Adrenal gland (tissue), 12 donors: ENCODE measurements around the gene SERTM1. TPM values are rescaled to one million over a fixed set of nuclear protein-coding genes. Genes with fewer than 3 reads are reported as not detected.

Experiments
- DNase-seq, 7 donors: peaks; one replicate each; pipeline ENCODE4 v3.0.0-alpha.2; 2019 to 2020
- H3K27ac ChIP-seq, 5 donors: fragments of 200-600 bp; sonication (generic) in 4 of 5; 1 replicate in 3 of 5; 2 replicates in 2 of 5; pipeline versions ENCODE4 v1.5.1 to v1.8.0; 2016 to 2020; ENCODE audit warnings: mild to moderate bottlenecking in 1 of 5
- H3K27me3 ChIP-seq: fragments of 200-600 bp; 2 replicates; pipeline ENCODE4 v1.8.0; 2021
- H3K36me3 ChIP-seq, 2 donors: fragments of 200-600 bp; replicated peaks in 1 of 2; 1 replicate in 1 of 2; 2 replicates in 1 of 2; pipeline versions ENCODE4 v1.5.1 to v1.8.0; 2018 to 2022
- H3K4me1 ChIP-seq, 2 donors: fragments of 200-600 bp; replicated peaks in 1 of 2; 1 replicate in 1 of 2; 2 replicates in 1 of 2; pipeline versions ENCODE4 v1.5.1 to v1.8.0; 2018 to 2021
- H3K4me3 ChIP-seq, 4 donors: fragments of 200-600 bp; sonication (generic) in 3 of 4; one replicate each; pipeline ENCODE4 v1.5.1; 2016 to 2018
- H3K9me3 ChIP-seq, 3 donors: fragments of 200-600 bp; sonication (generic) in 1 of 3; replicated peaks in 1 of 3; 1 replicate in 2 of 3; 2 replicates in 1 of 3; pipeline versions ENCODE4 v1.5.1 to v1.8.0; 2016 to 2021
- CTCF ChIP-seq, 6 experiments: fragments of 450-650 bp in 4 of 6; fragments of 200-600 bp in 2 of 6; sonication (generic) in 1 of 6; IDR thresholded peaks; 1 replicate in 5 of 6; 2 replicates in 1 of 6; pipeline versions ENCODE4 v1.5.1 to v1.8.0; 2016 to 2021; ENCODE audit warnings: antibody characterized with exemption in 6 of 6, mild to moderate bottlenecking in 2 of 6, moderate library complexity in 1 of 6
- POLR2A ChIP-seq, 2 donors: fragments of 450-650 bp; IDR thresholded peaks; one replicate each; pipeline ENCODE4 v1.6.1; 2017; ENCODE audit warnings: antibody characterized with exemption in 2 of 2, mild to moderate bottlenecking in 2 of 2, moderate library complexity in 1 of 2
- WGBS, 4 donors: extraction: QIAGEN DNeasy Blood & Tissue Kit in 2 of 4; methylation state at CpG; one replicate each; pipeline versions ENCODE4 v1.1.5 to v1.1.7; 2013 to 2017; 5-methylcytosine and 5-hydroxymethylcytosine counted together
- intact Hi-C, 2 donors: fragments of 100-400 bp; cut with DNase I; formaldehyde crosslinking; loops; one replicate each; pipeline versions ENCODE4 v1.14.1 to v1.15.0; 2022 to 2023
- polyA plus RNA-seq, 3 donors: library from polyadenylated mRNA; stranded (reverse); fragments of 200-250 nt in 2 of 3; fragments of 350-450 nt in 1 of 3; fragmentation: Illumina TruSeq in 1 of 3; extraction: RNeasy Lipid Tissue Mini Kit (QIAGEN cat#74804) in 1 of 3; gene quantifications; one replicate each; pipeline ENCODE4 v1.2.3, GENCODE V29; 2013 to 2014
- total RNA-seq, 9 donors: library from RNA; depleted of rRNA in 4 of 9; stranded (reverse); fragments of >200 nt in 4 of 9; fragments of 120-200 nt in 1 of 9; fragmentation: NEBNext Ultra II Directional in 1 of 9; extraction: Animal tissue kit (Norgen Biotek cat#: 25700) in 1 of 9; gene quantifications; one replicate each; pipeline versions ENCODE4 v1.1.0 to v1.2.4, GENCODE V29; 2013 to 2023
- donor health status: healthy with polysubstance abuse.
- donor health status: Bipolar disorder and iron deficiency.
- donor health status: DM: yes; HTN: yes; CAD: no.
- donor health status: DM: no; HTN: no; CAD: no.
- donor health status: DM: no; HTN: no; CAD: no.
- donor health status: DM: yes; HTN: yes; CAD: no.

SERTM1 gene
- total and polyA plus RNA-seq, 12 donors = 0.07 to 3.5 (median 0.61) TPM; not detected in 1

- DNase-seq = no peak
- 49 to 72% (median 67%) methylated on average over 9 of the region's 9 CpGs for WGBS, 4 donors
- no peak for TF ChIP-seq POLR2A (IDR thresholded peaks at IDR 0.05)
- no peak for TF ChIP-seq CTCF (IDR thresholded peaks at IDR 0.05)
- no peaks in the 10 kb centered on the region for H3K36me3 ChIP-seq
- no peaks in the 10 kb centered on the region for H3K27me3 ChIP-seq
- no peaks in the 10 kb centered on the region for H3K9me3 ChIP-seq
- intact Hi-C loops = no loop called here
- H3K4me1 ChIP-seq = no peaks in the 10 kb centered on the region
- no peak overlapping the region for H3K27ac ChIP-seq
- no peak overlapping the region for H3K4me3 ChIP-seq
These were observed 22.7 kb downstream of the SERTM1 start for GRCh38 chr13:36696410-36697010.

- no peaks in the 10 kb centered on the region for H3K4me1 ChIP-seq
- H3K4me3 ChIP-seq = no peak overlapping the region
- H3K9me3 ChIP-seq = no peaks in the 10 kb centered on the region
- intact Hi-C loops = no loop called here
- no peak for TF ChIP-seq POLR2A (IDR thresholded peaks at IDR 0.05)
- TF ChIP-seq CTCF (IDR thresholded peaks at IDR 0.05) = no peak
- 59 to 78% (median 73%) methylated on average over 5 of the region's 5 CpGs for WGBS, 4 donors
- H3K36me3 ChIP-seq = no peaks in the 10 kb centered on the region
- no peak overlapping the region for H3K27ac ChIP-seq
- no peak for DNase-seq
- no peaks in the 10 kb centered on the region for H3K27me3 ChIP-seq
These were observed 26.4 kb downstream of the SERTM1 start for GRCh38 chr13:36700170-36700569.

- WGBS, 4 donors = 42 to 81% (median 63%) methylated on average over 1 of the region's 1 CpG
- H3K27me3 ChIP-seq = peaks cover under 1% of the 10 kb centered on the region
- TF ChIP-seq CTCF (IDR thresholded peaks at IDR 0.05) (no peak), POLR2A (IDR thresholded peaks at IDR 0.05) (no peak)
- H3K36me3 ChIP-seq = no peaks in the 10 kb centered on the region
- H3K4me3 ChIP-seq = no peak overlapping the region
- no peaks in the 10 kb centered on the region for H3K4me1 ChIP-seq
- no peaks in the 10 kb centered on the region for H3K9me3 ChIP-seq
- intact Hi-C loops = no loop called here
- no peak overlapping the region for H3K27ac ChIP-seq
- DNase-seq = no peak
These were observed 32.9 kb downstream of the SERTM1 start for GRCh38 chr13:36706755-36707154.

DNA sequence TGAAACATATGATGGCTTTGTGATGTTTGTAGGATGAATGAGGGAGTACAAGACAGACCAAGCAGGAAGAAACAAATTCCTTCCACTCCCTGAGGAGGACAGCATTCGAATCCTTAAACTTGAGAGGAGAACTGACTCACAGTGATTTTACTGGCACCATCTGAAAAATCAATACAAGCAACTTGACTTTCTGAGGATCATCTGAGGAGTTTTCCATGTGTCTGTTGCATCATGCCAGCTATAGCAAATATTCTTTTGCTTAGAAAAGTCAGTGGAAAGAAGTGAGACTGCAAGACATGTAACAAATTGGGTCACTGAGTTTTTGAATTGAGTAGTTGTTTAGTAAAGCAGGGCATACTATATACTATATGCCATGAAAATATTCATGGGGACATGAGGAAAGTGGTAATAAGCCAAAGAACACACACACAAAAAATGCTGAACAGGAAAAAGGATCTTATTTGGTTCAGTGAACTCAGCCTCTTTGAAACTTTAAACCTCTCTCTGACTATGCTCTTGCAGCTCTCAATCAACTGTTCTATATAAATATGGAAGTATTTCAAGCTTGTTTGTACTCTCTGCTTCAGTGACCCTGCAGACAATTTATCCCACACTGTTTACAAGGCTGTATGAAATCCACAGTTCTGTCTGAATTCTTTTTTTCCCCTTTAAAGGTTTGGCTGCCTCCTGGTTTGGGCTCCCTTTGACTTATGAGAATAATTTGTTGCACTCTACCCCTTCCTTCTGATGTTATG, 35.5 kb downstream of the SERTM1 start:
- Histone ChIP-seq H3K36me3 (no peaks in the 10 kb centered on the region), H3K4me1 (no peaks in the 10 kb centered on the region), H3K27ac (no peak overlapping the region), H3K27me3 (peaks cover 19% of the 10 kb centered on the region), H3K9me3 (no peaks in the 10 kb centered on the region), H3K4me3 (no peak overlapping the region)
- intact Hi-C loops = no loop called here
- TF ChIP-seq CTCF (IDR thresholded peaks at IDR 0.05) (no peak), POLR2A (IDR thresholded peaks at IDR 0.05) (no peak)
- WGBS, 4 donors = 36 to 61% (median 47%) methylated on average over 1 of the region's 1 CpG
- no peak for DNase-seq
